Heart left ventricle (tissue), 13 donors: ENCODE results near the gene MRPS24.

Source experiments
- CTCF ChIP-seq, 12 donors: fragments of 200-600 bp; sonication (generic) in 4 of 12; IDR thresholded peaks; one replicate each; pipeline versions ENCODE4 v1.5.0 to v1.8.0; 2018 to 2022; ENCODE audit warnings: antibody characterized with exemption in 12 of 12, mild to moderate bottlenecking in 5 of 12
- POLR2A ChIP-seq, 2 donors: fragments of 450-650 bp; IDR thresholded peaks; one replicate each; pipeline ENCODE4 v1.6.1; 2017; ENCODE audit warnings: antibody characterized with exemption in 2 of 2, mild to moderate bottlenecking in 2 of 2, moderate library complexity in 2 of 2
- donor health status: ischemic (EF 13 %, LVEDD 7.1; RV severe dilation, severe dysfunction).
- donor health status: DM: no; HTN: yes; CAD: no.
- donor health status: DM: no; HTN: no; CAD: no.
- donor health status: ischemic (EF 25% LVEDD 6.9; RV normal size, moderate dysfunction).
- donor health status: ischemic (EF 25% LVEDD 5.7; RV mildly dilated, moderate dysfunction).
- donor health status: ischemic (EF 35%, LVEDD 5.7; RV mildly dilated, moderate dysfunction).
- donor health status: nonischemic (EF 11% LVEDD 7.7; RV severe dilation, severe dysfunction).
- donor health status: DM: yes; HTN: yes; CAD: no.
- donor health status: PGD.
- donor health status: ischemic (EF 29% LVEDD 5.4; RV normal size, mild dysfunction).
- donor health status: nonischemic (EF 23%, LVEDD 6.1; RV moderate dilation, normal function).

- no peak for TF ChIP-seq POLR2A (IDR thresholded peaks at IDR 0.05)
- TF ChIP-seq CTCF (IDR thresholded peaks at IDR 0.05) = no peak
Measured at GRCh38 chr7:43823941-43824340, 45.4 kb downstream of the MRPS24 start.
